ENCODE measurements around the gene CCDC82. TPM values are rescaled to one million over a fixed set of nuclear protein-coding genes. Genes with fewer than 3 reads are reported as not detected.

CCDC82 gene
- total RNA-seq, 1 experiment from 2014 or later = 15.8 TPM

GRCh38 chr11:96331699-96332116 lies 58.0 kb downstream of the CCDC82 start:
- BruUV-seq (replicated peaks) = no TSS peak
- Mint-ChIP-seq H3K4me3 (ENCODE audit: unreplicated experiment) (no peak overlapping the region), H3K4me1 (ENCODE audit: insufficient read depth, unreplicated experiment) (peaks cover 48% of the 10 kb centered on the region), H3K27ac (ENCODE audit: low read depth, unreplicated experiment) (no peak overlapping the region), H3K36me3 (ENCODE audit: insufficient read depth, unreplicated experiment) (peaks cover 6% of the 10 kb centered on the region), H3K27me3 (ENCODE audit: insufficient read depth, unreplicated experiment) (no peaks in the 10 kb centered on the region), H3K9me3 (ENCODE audit: unreplicated experiment) (no peaks in the 10 kb centered on the region)
- TF ChIP-seq CTCF (IDR thresholded peaks at IDR 0.05; ENCODE audit: unreplicated experiment) = no peak
- no peak for DNase-seq (ENCODE audit: unreplicated experiment)
- ChIA-PET CTCF (interaction anchor here (0.6 to 2.1 kb wide), 8 partner anchors 10 to 582 kb away, joined by 3 to 8 read pairs (median 4); partner anchors contain the start of gene MAML2), POLR2A (interaction anchor here (0.8 to 1.6 kb wide), 3 partner anchors 9 to 209 kb away, joined by 3 to 5 read pairs (median 5); no protein-coding TSS in a partner anchor)
- intact Hi-C loops (cut with micrococcal nuclease) = no loop called here

GRCh38 chr11:96330511-96330859 lies 59.2 kb downstream of the CCDC82 start:
- Mint-ChIP-seq H3K36me3 (ENCODE audit: insufficient read depth, unreplicated experiment) (peaks cover 6% of the 10 kb centered on the region), H3K27ac (ENCODE audit: low read depth, unreplicated experiment) (peak overlapping the region; percentile 44), H3K9me3 (ENCODE audit: unreplicated experiment) (no peaks in the 10 kb centered on the region), H3K27me3 (ENCODE audit: insufficient read depth, unreplicated experiment) (no peaks in the 10 kb centered on the region), H3K4me1 (ENCODE audit: insufficient read depth, unreplicated experiment) (peaks cover 47% of the 10 kb centered on the region), H3K4me3 (ENCODE audit: unreplicated experiment) (no peak overlapping the region)
- no peak for TF ChIP-seq CTCF (IDR thresholded peaks at IDR 0.05; ENCODE audit: unreplicated experiment)
- ChIA-PET POLR2A (interaction anchor here (1.2 kb wide), 1 partner anchor 208 kb away, joined by 5 read pairs; no protein-coding TSS in a partner anchor), CTCF (interaction anchor here (0.7 to 1.6 kb wide), 4 partner anchors 10 to 481 kb away, joined by 3 to 5 read pairs (median 4); partner anchors contain the start of gene MAML2)
- DNase-seq (ENCODE audit: unreplicated experiment) = no peak
- intact Hi-C loops (cut with micrococcal nuclease) = no loop called here
- no TSS peak for BruUV-seq (replicated peaks)

- no peak overlapping the region for H3K4me3 Mint-ChIP-seq (ENCODE audit: unreplicated experiment)
- ChIA-PET CTCF (interaction anchor here (0.7 to 1.3 kb wide), 3 partner anchors 11 to 275 kb away, joined by 3 to 4 read pairs (median 3); partner anchors contain the start of gene MAML2), POLR2A (no interaction called here)
- no peak for TF ChIP-seq CTCF (IDR thresholded peaks at IDR 0.05; ENCODE audit: unreplicated experiment)
- intact Hi-C loops (cut with micrococcal nuclease) = no loop called here
- no TSS peak for BruUV-seq (replicated peaks)
- H3K9me3 Mint-ChIP-seq (ENCODE audit: unreplicated experiment) = no peaks in the 10 kb centered on the region
- no peaks in the 10 kb centered on the region for H3K27me3 Mint-ChIP-seq (ENCODE audit: insufficient read depth, unreplicated experiment)
- peaks cover 4% of the 10 kb centered on the region for H3K36me3 Mint-ChIP-seq (ENCODE audit: insufficient read depth, unreplicated experiment)
- no peak for DNase-seq (ENCODE audit: unreplicated experiment)
- peaks cover 51% of the 10 kb centered on the region for H3K4me1 Mint-ChIP-seq (ENCODE audit: insufficient read depth, unreplicated experiment)
- H3K27ac Mint-ChIP-seq (ENCODE audit: low read depth, unreplicated experiment) = peak overlapping the region; percentile 44
These were observed 59.7 kb downstream of the CCDC82 start for GRCh38 chr11:96329855-96330510.

GRCh38 chr11:96329419-96329818 lies 60.3 kb downstream of the CCDC82 start:
- H3K36me3 Mint-ChIP-seq (ENCODE audit: insufficient read depth, unreplicated experiment) = no peaks in the 10 kb centered on the region
- BruUV-seq (replicated peaks) = no TSS peak
- DNase-seq (ENCODE audit: unreplicated experiment) = no peak
- intact Hi-C loops (cut with micrococcal nuclease) = no loop called here
- CTCF ChIA-PET = no interaction called here
- H3K4me1 Mint-ChIP-seq (ENCODE audit: insufficient read depth, unreplicated experiment) = peaks cover 57% of the 10 kb centered on the region
- H3K4me3 Mint-ChIP-seq (ENCODE audit: unreplicated experiment) = no peak overlapping the region
- no peaks in the 10 kb centered on the region for H3K27me3 Mint-ChIP-seq (ENCODE audit: insufficient read depth, unreplicated experiment)
- peak overlapping the region; percentile 44 for H3K27ac Mint-ChIP-seq (ENCODE audit: low read depth, unreplicated experiment)
- H3K9me3 Mint-ChIP-seq (ENCODE audit: unreplicated experiment) = no peaks in the 10 kb centered on the region
- no peak for TF ChIP-seq CTCF (IDR thresholded peaks at IDR 0.05; ENCODE audit: unreplicated experiment)
- POLR2A ChIA-PET = interaction anchor here (1.1 kb wide), 1 partner anchor 22 kb away, joined by 4 read pairs; no protein-coding TSS in a partner anchor

All from MCF 10A (cell line).